ENCODE data around the gene ZNF598.

DNA sequence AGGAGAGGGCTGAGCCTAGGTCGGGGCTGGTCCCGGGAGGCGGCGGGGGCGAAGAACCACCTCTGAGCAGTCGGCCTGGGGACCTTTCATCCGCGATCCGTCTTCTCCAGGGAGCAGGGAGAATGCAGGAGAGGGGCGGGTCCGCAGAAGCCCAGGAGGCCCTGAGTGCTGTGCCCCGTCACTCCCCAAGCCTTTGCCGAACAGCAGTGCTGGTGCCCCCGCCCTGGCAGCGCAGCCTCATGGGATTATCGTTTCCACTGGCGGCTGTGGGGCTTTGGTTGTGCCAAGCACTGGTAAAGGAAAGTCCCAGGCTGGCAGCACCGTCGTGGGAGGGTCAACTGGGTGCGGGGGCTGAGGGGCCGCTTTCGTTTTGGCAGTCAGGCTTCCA lies 37.1 kb downstream of the ZNF598 start:
- TF ChIP-seq CTCF (conservative IDR thresholded peaks at IDR 0.05; ENCODE audit: low read depth, low read length) (no peak), EZH2 (IDR thresholded peaks at IDR 0.05; ENCODE audit: borderline replicate concordance, low read depth, low read length, poor library complexity, severe bottlenecking) (no peak)
